MM.1S (cell line): ENCODE results near the gene OR56A3.

ENCODE experiments used
- DNase-seq: peaks from one replicate; pipeline ENCODE4 v3.0.0-alpha.2; 2015
- H2AFZ ChIP-seq: fragments of 300-600 bp; sonication (generic); 2 replicates; pipeline ENCODE4 v1.6.0; 2016; ENCODE audit warnings: antibody characterized with exemption, low read length
- H3F3A ChIP-seq: fragments of 300-600 bp; sonication (generic); 2 replicates; pipeline ENCODE4 v1.6.1; 2016; ENCODE audit warnings: mild to moderate bottlenecking, antibody characterized with exemption, low read length, moderate library complexity, mixed read lengths; ENCODE audit not compliant: insufficient read depth
- H3K27ac ChIP-seq: fragments of 300-600 bp; sonication (generic); 2 replicates; pipeline ENCODE4 v1.5.1; 2016; ENCODE audit warnings: mild to moderate bottlenecking, low read length
- H3K27me3 ChIP-seq: fragments of 300-600 bp; sonication (generic); replicated peaks from 2 replicates; pipeline ENCODE4 v1.6.0; 2016; ENCODE audit warnings: low read length; ENCODE audit not compliant: insufficient read depth
- H3K36me3 ChIP-seq: fragments of 300-600 bp; sonication (generic); replicated peaks from 2 replicates; pipeline ENCODE4 v1.6.1; 2016; ENCODE audit warnings: mild to moderate bottlenecking, low read length, mixed read lengths; ENCODE audit not compliant: insufficient read depth
- H3K4me1 ChIP-seq: fragments of 300-600 bp; sonication (generic); 2 replicates; pipeline ENCODE4 v1.6.1; 2016; ENCODE audit warnings: low read length, mixed read lengths
- H3K4me2 ChIP-seq: fragments of 300-600 bp; sonication (generic); 2 replicates; pipeline ENCODE4 v1.6.0; 2016; ENCODE audit warnings: low read depth, low read length
- H3K4me3 ChIP-seq: fragments of 300-600 bp; sonication (generic); 2 replicates; pipeline ENCODE4 v1.5.1; 2016; ENCODE audit warnings: low read length, mixed read lengths
- H3K79me2 ChIP-seq: fragments of 300-600 bp; sonication (generic); 2 replicates; pipeline ENCODE4 v1.6.1; 2016; ENCODE audit warnings: mixed run types, low read length, mixed read lengths
- H3K9ac ChIP-seq: fragments of 300-600 bp; sonication (generic); 2 replicates; pipeline ENCODE4 v1.6.1; 2016; ENCODE audit warnings: low read length, mixed read lengths
- H3K9me2 ChIP-seq: fragments of 300-600 bp; sonication (generic); replicated peaks from 2 replicates; pipeline ENCODE4 v1.6.1; 2016; ENCODE audit warnings: mild to moderate bottlenecking, low read length, mixed read lengths; ENCODE audit not compliant: insufficient read depth
- H3K9me3 ChIP-seq: fragments of 300-600 bp; sonication (generic); replicated peaks from 2 replicates; pipeline ENCODE4 v1.6.1; 2016; ENCODE audit warnings: mild to moderate bottlenecking, low read length, mixed read lengths; ENCODE audit not compliant: insufficient read depth
- H4K20me1 ChIP-seq: fragments of 300-600 bp; sonication (generic); 2 replicates; pipeline ENCODE4 v1.6.1; 2016; ENCODE audit warnings: mild to moderate bottlenecking, low read length, moderate library complexity, mixed read lengths; ENCODE audit not compliant: insufficient read depth
- CTCF ChIP-seq: fragments of 300-600 bp; sonication (generic); IDR thresholded peaks from 2 replicates; pipeline ENCODE4 v1.5.1; 2016; ENCODE audit warnings: antibody characterized with exemption, low read length, mixed read lengths
- EZH2 ChIP-seq: fragments of 300-600 bp; sonication (generic); optimal IDR thresholded peaks from 2 replicates; pipeline ENCODE3; 2017; ENCODE audit warnings: low read depth, mild to moderate bottlenecking, antibody characterized with exemption, low read length, mixed read lengths
- EZH2phosphoT487 ChIP-seq: fragments of 300-600 bp; sonication (generic); IDR thresholded peaks from 2 replicates; pipeline ENCODE4 v1.6.1; 2018; ENCODE audit warnings: antibody characterized with exemption, low read length

The OR56A3 gene

GRCh38 chr11:5994791-5995190, 52.7 kb downstream of the OR56A3 start:
- Histone ChIP-seq H3K9me2 (no peaks in the 10 kb centered on the region), H4K20me1 (no peaks in the 10 kb centered on the region), H3K27me3 (no peaks in the 10 kb centered on the region), H3K4me3 (no peak overlapping the region), H3K9me3 (no peaks in the 10 kb centered on the region), H3K36me3 (no peaks in the 10 kb centered on the region), H3K9ac (no peak overlapping the region), H3F3A (no peaks in the 10 kb centered on the region), H2AFZ (no peak overlapping the region), H3K4me2 (no peak overlapping the region), H3K79me2 (no peaks in the 10 kb centered on the region), H3K4me1 (no peaks in the 10 kb centered on the region), H3K27ac (no peak overlapping the region)
- no peak for TF ChIP-seq CTCF
- no peak for TF ChIP-seq EZH2
- no peak for TF ChIP-seq EZH2phosphoT487
- DNase-seq = no peak
